ENCODE data around the gene P2RY2. TPM values are rescaled to one million over a fixed set of nuclear protein-coding genes. Genes with fewer than 3 reads are reported as not detected.
A peak's percentile ranks its signal among the peaks of the same experiment; 100 is the strongest.

P2RY2 gene
- total and polyA plus RNA-seq, 3 experiments from 2014 or later, result not detected

- Histone ChIP-seq H3K4me3 (ENCODE audit: low read length) (no peak overlapping the region), H3K9me3 (ENCODE audit: low read length) (no peaks in the 10 kb centered on the region), H3K27ac (ENCODE audit: low read depth, low read length) (no peak overlapping the region), H3K36me3 (ENCODE audit: insufficient read depth, low read length) (no peaks in the 10 kb centered on the region), H3K27me3 (ENCODE audit: insufficient read depth, low read length, poor library complexity, severe bottlenecking) (no peaks in the 10 kb centered on the region), H3K4me1 (ENCODE audit: insufficient read depth, low read length) (peaks cover 4% of the 10 kb centered on the region)
- Mint-ChIP-seq H3K36me3 (no peaks in the 10 kb centered on the region), H3K27me3 (peaks cover 4 to 23% of the 10 kb centered on the region in 2 donors), H3K9me3 (no peaks in the 10 kb centered on the region), H3K4me1 (peaks cover 0 to 4% (median 1%) of the 10 kb centered on the region in 3 donors), H3K27ac (no peak overlapping the region), H3K4me3 (no peak overlapping the region)
- ChIA-PET CTCF (no interaction called here), POLR2A (no interaction called here)
- DNase-seq, result no peak
Observed at GRCh38 chr11:73240190-73240781, 22.2 kb downstream of the P2RY2 start.

GRCh38 chr11:73241300-73241699 lies 23.2 kb downstream of the P2RY2 start:
- Histone ChIP-seq H3K4me1 (ENCODE audit: insufficient read depth, low read length) (peaks cover 4% of the 10 kb centered on the region), H3K9me3 (ENCODE audit: low read length) (no peaks in the 10 kb centered on the region), H3K27me3 (ENCODE audit: insufficient read depth, low read length, poor library complexity, severe bottlenecking) (no peaks in the 10 kb centered on the region), H3K4me3 (ENCODE audit: low read length) (no peak overlapping the region), H3K27ac (ENCODE audit: low read depth, low read length) (no peak overlapping the region), H3K36me3 (ENCODE audit: insufficient read depth, low read length) (no peaks in the 10 kb centered on the region)
- Mint-ChIP-seq H3K4me3 (no peak overlapping the region), H3K27ac (peak overlapping the region in 1 of 8 donors; percentile 23), H3K36me3 (no peaks in the 10 kb centered on the region), H3K4me1 (peaks cover 0 to 4% (median 1%) of the 10 kb centered on the region in 3 donors), H3K9me3 (no peaks in the 10 kb centered on the region), H3K27me3 (peaks cover 4 to 23% of the 10 kb centered on the region in 2 donors)
- no peak for DNase-seq
- ChIA-PET POLR2A (no interaction called here), CTCF (no interaction called here)

- POLR2A ChIA-PET, result no interaction called here
Observed at GRCh38 chr11:73242251-73243092, 24.4 kb downstream of the P2RY2 start.

GRCh38 chr11:73243093-73243485 lies 25.0 kb downstream of the P2RY2 start:
- ChIA-PET POLR2A (no interaction called here), CTCF (no interaction called here)
- DNase-seq, result no peak
- H3K4me3 ChIP-seq (ENCODE audit: low read length), result no peak overlapping the region
- peak overlapping the region in 1 of 7 donors; percentile 82 for H3K4me3 Mint-ChIP-seq
- peaks cover 4% of the 10 kb centered on the region for H3K4me1 ChIP-seq (ENCODE audit: insufficient read depth, low read length)
- H3K27me3 ChIP-seq (ENCODE audit: insufficient read depth, low read length, poor library complexity, severe bottlenecking), result no peaks in the 10 kb centered on the region
- peaks cover 4 to 23% of the 10 kb centered on the region in 2 donors for H3K27me3 Mint-ChIP-seq
- H3K27ac ChIP-seq (ENCODE audit: low read depth, low read length), result no peak overlapping the region
- peak overlapping the region in 1 of 8 donors; percentile 82 for H3K27ac Mint-ChIP-seq
- no peaks in the 10 kb centered on the region for H3K9me3 ChIP-seq (ENCODE audit: low read length)
- no peaks in the 10 kb centered on the region for H3K36me3 Mint-ChIP-seq
- no peaks in the 10 kb centered on the region for H3K9me3 Mint-ChIP-seq
- H3K4me1 Mint-ChIP-seq, result peaks cover 0 to 7% (median 1%) of the 10 kb centered on the region in 3 donors
- H3K36me3 ChIP-seq (ENCODE audit: insufficient read depth, low read length), result no peaks in the 10 kb centered on the region

More at GRCh38 chr11:73242251-73243092, 24.4 kb downstream of the P2RY2 start:
- Histone ChIP-seq H3K9me3 (ENCODE audit: low read length) (no peaks in the 10 kb centered on the region), H3K27ac (ENCODE audit: low read depth, low read length) (no peak overlapping the region), H3K4me3 (ENCODE audit: low read length) (no peak overlapping the region), H3K4me1 (ENCODE audit: insufficient read depth, low read length) (peaks cover 4% of the 10 kb centered on the region), H3K27me3 (ENCODE audit: insufficient read depth, low read length, poor library complexity, severe bottlenecking) (no peaks in the 10 kb centered on the region), H3K36me3 (ENCODE audit: insufficient read depth, low read length) (no peaks in the 10 kb centered on the region)
- H3K4me1 Mint-ChIP-seq, result peaks cover 0 to 7% (median 1%) of the 10 kb centered on the region in 3 donors
- H3K27ac Mint-ChIP-seq, result peak overlapping the region in 1 of 8 donors; percentile 52
- peak; percentile 47 to 71 (median 51) for DNase-seq
- no peaks in the 10 kb centered on the region for H3K36me3 Mint-ChIP-seq
- H3K27me3 Mint-ChIP-seq, result peaks cover 4 to 23% of the 10 kb centered on the region in 2 donors
- peak overlapping the region in 2 of 7 donors; percentile 49 to 61 for H3K4me3 Mint-ChIP-seq
- CTCF ChIA-PET, result no interaction called here
- H3K9me3 Mint-ChIP-seq, result no peaks in the 10 kb centered on the region

GRCh38 chr11:73244589-73245240 lies 26.6 kb downstream of the P2RY2 start:
- Histone ChIP-seq H3K4me1 (ENCODE audit: insufficient read depth, low read length) (peaks cover 4% of the 10 kb centered on the region), H3K4me3 (ENCODE audit: low read length) (no peak overlapping the region), H3K27me3 (ENCODE audit: insufficient read depth, low read length, poor library complexity, severe bottlenecking) (no peaks in the 10 kb centered on the region), H3K36me3 (ENCODE audit: insufficient read depth, low read length) (no peaks in the 10 kb centered on the region), H3K27ac (ENCODE audit: low read depth, low read length) (no peak overlapping the region), H3K9me3 (ENCODE audit: low read length) (no peaks in the 10 kb centered on the region)
- Mint-ChIP-seq H3K4me1 (peaks cover 0 to 7% (median 1%) of the 10 kb centered on the region in 3 donors), H3K27ac (peak overlapping the region in 1 of 8 donors; percentile 11), H3K27me3 (peaks cover 4 to 19% of the 10 kb centered on the region in 2 donors), H3K4me3 (no peak overlapping the region), H3K9me3 (no peaks in the 10 kb centered on the region), H3K36me3 (no peaks in the 10 kb centered on the region)
- no peak for DNase-seq
- POLR2A ChIA-PET, result no interaction called here
- CTCF ChIA-PET, result interaction anchor here (0.8 kb wide), 1 partner anchor 11 kb away, joined by 3 read pairs; no protein-coding TSS in a partner anchor

GRCh38 chr11:73245461-73245860 lies 27.4 kb downstream of the P2RY2 start:
- H3K27me3 Mint-ChIP-seq, result peaks cover 4 to 14% of the 10 kb centered on the region in 2 donors
- peaks cover 0 to 7% (median 1%) of the 10 kb centered on the region in 3 donors for H3K4me1 Mint-ChIP-seq
- no peak overlapping the region for H3K4me3 Mint-ChIP-seq
- Histone ChIP-seq H3K27ac (ENCODE audit: low read depth, low read length) (no peak overlapping the region), H3K27me3 (ENCODE audit: insufficient read depth, low read length, poor library complexity, severe bottlenecking) (no peaks in the 10 kb centered on the region), H3K9me3 (ENCODE audit: low read length) (no peaks in the 10 kb centered on the region), H3K4me3 (ENCODE audit: low read length) (no peak overlapping the region), H3K4me1 (ENCODE audit: insufficient read depth, low read length) (peaks cover 4% of the 10 kb centered on the region), H3K36me3 (ENCODE audit: insufficient read depth, low read length) (no peaks in the 10 kb centered on the region)
- DNase-seq, result no peak
- no peaks in the 10 kb centered on the region for H3K9me3 Mint-ChIP-seq
- peak overlapping the region in 1 of 8 donors; percentile 78 for H3K27ac Mint-ChIP-seq
- no peaks in the 10 kb centered on the region for H3K36me3 Mint-ChIP-seq
- ChIA-PET CTCF (interaction anchor here (0.8 kb wide), 1 partner anchor 12 kb away, joined by 3 read pairs; no protein-coding TSS in a partner anchor), POLR2A (no interaction called here)

GRCh38 chr11:73246303-73246702 lies 28.2 kb downstream of the P2RY2 start:
- Histone ChIP-seq H3K4me1 (ENCODE audit: insufficient read depth, low read length) (peaks cover 4% of the 10 kb centered on the region), H3K27ac (ENCODE audit: low read depth, low read length) (no peak overlapping the region), H3K4me3 (ENCODE audit: low read length) (no peak overlapping the region), H3K9me3 (ENCODE audit: low read length) (no peaks in the 10 kb centered on the region), H3K27me3 (ENCODE audit: insufficient read depth, low read length, poor library complexity, severe bottlenecking) (no peaks in the 10 kb centered on the region), H3K36me3 (ENCODE audit: insufficient read depth, low read length) (no peaks in the 10 kb centered on the region)
- H3K27me3 Mint-ChIP-seq, result peaks cover 0 to 9% of the 10 kb centered on the region in 2 donors
- H3K27ac Mint-ChIP-seq, result no peak overlapping the region
- no peak overlapping the region for H3K4me3 Mint-ChIP-seq
- peaks cover 0 to 7% (median 1%) of the 10 kb centered on the region in 3 donors for H3K4me1 Mint-ChIP-seq
- DNase-seq, result no peak
- no peaks in the 10 kb centered on the region for H3K9me3 Mint-ChIP-seq
- no peaks in the 10 kb centered on the region for H3K36me3 Mint-ChIP-seq
- POLR2A ChIA-PET, result no interaction called here
- CTCF ChIA-PET, result no interaction called here

All from CD8-positive, alpha-beta memory T cell (primary cell).